ENCODE data around the gene ARL6.

The ARL6 gene, protein sequence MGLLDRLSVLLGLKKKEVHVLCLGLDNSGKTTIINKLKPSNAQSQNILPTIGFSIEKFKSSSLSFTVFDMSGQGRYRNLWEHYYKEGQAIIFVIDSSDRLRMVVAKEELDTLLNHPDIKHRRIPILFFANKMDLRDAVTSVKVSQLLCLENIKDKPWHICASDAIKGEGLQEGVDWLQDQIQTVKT

DNA sequence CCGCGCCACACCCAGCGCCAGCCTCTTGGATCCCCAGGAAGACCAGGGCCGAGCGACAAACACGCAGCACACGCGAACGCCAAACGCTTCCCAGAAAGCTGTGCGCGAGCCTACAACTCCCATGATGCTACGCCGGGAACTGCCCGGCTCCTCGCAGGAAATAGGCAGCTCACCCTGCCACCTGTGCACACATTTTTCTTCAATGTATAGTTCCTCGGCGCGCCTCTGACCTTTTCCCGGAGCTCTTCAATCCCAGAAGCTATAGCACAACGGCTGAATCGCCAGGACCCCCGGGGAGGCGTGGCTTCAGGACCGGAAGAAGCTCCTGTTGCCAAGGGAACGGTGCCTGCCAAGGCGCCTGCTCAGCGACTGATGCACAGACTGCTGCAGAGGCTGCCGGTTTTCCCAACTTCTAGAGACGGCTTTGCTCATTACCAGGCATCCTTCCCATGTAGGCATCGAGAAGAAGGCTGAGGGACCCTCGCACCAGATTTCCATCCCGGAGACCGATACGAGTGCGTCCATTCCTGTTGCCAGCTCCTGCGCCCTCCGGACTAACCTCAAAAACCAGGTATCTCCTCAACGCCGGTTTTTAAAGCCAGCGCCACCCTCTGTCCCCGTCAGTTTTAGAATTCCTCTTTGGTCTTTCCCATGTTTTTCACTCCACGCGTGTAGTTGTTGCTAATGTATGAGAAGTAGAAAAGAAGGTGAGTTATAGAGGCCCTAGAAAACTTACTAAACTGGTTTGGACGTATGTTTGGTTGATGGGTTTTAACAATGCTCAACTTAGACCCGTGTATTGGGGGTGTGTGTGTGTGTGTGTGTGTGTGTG, at the start of gene ARL6:
Gene ARL6, plus strand, starts transcription at position 352 of the 832 bp plus-strand sequence. CDS start 3,350 bp downstream, outside the sequence.
- Mint-ChIP-seq H3K27me3 (no peaks in the 10 kb centered on the region), H3K4me1 (peaks cover 25% of the 10 kb centered on the region), H3K9me3 (no peaks in the 10 kb centered on the region), H3K4me3 (peak within 1 kb of the TSS; percentile 97 to 99), H3K27ac (peak within 1 kb of the TSS; percentile 97)
- peak; percentile 94 for ATAC-seq
- peak; percentile 66 to 69 for DNase-seq

DNA sequence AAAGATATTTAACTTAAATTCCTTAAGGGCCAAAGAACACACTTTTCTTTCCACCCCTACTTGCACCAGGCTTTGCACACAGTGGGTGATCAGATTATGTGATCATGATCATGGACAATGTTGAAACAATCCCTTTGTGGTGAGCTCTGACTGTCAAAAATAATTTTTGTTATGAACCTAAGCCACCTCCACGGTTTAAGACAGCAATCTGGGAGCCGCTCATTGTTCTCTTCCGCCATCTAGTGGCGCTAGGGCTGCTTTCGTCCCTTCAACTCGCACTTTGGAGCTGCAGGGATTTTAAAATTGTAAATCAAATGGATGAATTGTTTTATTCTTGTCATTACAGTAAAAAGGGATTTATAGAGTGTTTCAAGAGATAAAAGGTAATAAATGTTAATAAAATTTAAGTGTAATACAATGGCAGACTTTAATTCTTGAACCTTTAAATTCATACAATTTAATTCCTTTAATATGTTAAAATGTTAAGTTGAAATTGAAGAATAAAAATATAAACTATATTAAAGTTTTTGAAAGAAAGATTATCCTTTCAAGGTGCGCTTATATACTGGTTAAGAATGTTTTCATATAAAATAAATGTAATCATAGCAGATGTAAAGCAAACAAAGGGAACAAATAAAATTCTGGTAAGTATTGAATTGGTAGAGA, 45.3 kb upstream of the ARL6 start:
- H3K9me3 Mint-ChIP-seq = no peaks in the 10 kb centered on the region
- ATAC-seq = peak; percentile 82
- no peak overlapping the region for H3K27ac Mint-ChIP-seq
- no peaks in the 10 kb centered on the region for H3K27me3 Mint-ChIP-seq
- DNase-seq = peak; percentile 49 to 55
- H3K4me1 Mint-ChIP-seq = no peaks in the 10 kb centered on the region
- H3K4me3 Mint-ChIP-seq = no peak overlapping the region

DNA sequence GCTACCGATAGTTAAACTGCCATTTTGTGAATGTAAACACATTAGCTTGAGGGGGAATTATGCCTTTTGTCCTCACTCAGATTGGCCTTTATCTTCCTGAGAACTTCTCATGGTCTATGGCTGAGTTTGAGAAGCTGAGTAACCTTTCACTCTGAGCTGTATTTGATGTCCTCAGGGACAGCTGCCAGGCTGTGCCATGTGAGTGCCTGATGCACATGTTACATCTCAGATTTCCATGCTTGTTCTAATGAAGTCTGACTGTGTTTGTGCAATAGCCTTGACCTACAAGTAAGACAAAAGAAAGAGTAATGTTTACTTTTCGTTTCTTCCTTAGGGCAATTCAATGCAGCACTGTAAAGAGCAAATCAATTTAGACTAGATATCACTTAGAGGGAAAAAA, 44.1 kb upstream of the ARL6 start:
- Mint-ChIP-seq H3K27me3 (no peaks in the 10 kb centered on the region), H3K27ac (no peak overlapping the region), H3K4me3 (no peak overlapping the region), H3K9me3 (no peaks in the 10 kb centered on the region), H3K4me1 (no peaks in the 10 kb centered on the region)
- DNase-seq = no peak
- no peak for ATAC-seq

DNA sequence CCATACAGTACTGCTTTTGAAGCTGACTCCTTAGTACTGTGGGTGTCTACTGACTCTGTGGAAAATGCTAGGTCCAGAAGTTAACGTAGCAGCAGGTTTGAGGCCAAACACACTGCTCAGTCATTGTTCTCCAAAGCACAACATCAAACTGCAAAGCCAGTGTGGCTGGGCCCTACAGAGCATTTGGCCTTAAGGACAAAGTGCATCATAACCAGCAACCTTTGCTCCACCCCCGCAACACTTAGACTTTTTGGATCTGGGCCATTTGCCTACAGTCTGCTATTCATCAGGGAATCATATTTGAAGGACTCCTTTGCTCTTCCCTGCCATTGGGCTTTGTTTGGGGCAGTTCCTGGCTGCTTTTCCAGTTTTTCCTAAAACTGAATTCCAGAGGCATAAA, 43.1 kb upstream of the ARL6 start:
- Mint-ChIP-seq H3K4me1 (no peaks in the 10 kb centered on the region), H3K9me3 (no peaks in the 10 kb centered on the region), H3K27me3 (no peaks in the 10 kb centered on the region), H3K27ac (no peak overlapping the region), H3K4me3 (no peak overlapping the region)
- DNase-seq (no peak), ATAC-seq (no peak)

DNA sequence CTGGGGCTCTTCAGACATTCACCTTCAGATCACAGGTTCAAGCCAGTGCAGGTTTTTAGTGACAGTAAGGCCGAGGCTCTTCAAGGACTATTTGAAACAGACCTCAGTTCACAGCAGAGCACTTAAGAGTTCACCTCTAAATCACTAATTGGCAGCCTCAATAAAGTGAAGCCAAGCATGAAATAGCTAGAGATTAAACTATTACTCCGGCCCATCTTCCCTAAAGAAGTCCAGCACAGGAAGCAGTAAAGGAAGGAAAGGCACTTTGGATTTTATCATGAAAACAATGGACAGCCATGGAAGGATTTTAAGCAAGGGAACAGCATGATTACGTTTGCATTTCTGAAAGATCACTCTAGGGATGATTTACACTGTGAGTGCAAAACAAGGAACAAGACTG, 27.6 kb upstream of the ARL6 start:
- Mint-ChIP-seq H3K27ac (no peak overlapping the region), H3K4me1 (no peaks in the 10 kb centered on the region), H3K9me3 (no peaks in the 10 kb centered on the region), H3K27me3 (peaks cover 6% of the 10 kb centered on the region), H3K4me3 (no peak overlapping the region)
- no peak for DNase-seq
- no peak for ATAC-seq

DNA sequence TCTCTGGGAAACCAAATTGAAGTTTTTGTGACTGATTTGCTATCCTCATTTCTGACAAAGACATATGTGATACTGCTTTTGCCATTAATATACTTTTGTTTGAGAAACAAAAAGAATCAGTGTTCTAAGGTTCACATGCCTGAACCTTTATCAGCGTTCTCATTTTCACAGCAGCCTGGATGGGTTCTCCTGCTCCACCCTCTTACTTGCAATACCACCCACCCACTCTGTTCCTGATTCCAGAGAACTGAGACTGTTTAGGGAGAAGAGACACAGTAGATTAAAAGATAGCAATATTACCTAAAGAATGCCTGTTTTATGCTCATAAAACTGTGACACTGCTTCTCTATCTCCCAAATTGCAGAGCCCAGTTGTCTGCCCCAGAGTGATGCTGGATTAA, 25.8 kb upstream of the ARL6 start:
- DNase-seq (no peak), ATAC-seq (no peak)
- no peaks in the 10 kb centered on the region for H3K4me1 Mint-ChIP-seq
- no peak overlapping the region for H3K27ac Mint-ChIP-seq
- no peak overlapping the region for H3K4me3 Mint-ChIP-seq
- H3K9me3 Mint-ChIP-seq = no peaks in the 10 kb centered on the region
- H3K27me3 Mint-ChIP-seq = peaks cover 6% of the 10 kb centered on the region

DNA sequence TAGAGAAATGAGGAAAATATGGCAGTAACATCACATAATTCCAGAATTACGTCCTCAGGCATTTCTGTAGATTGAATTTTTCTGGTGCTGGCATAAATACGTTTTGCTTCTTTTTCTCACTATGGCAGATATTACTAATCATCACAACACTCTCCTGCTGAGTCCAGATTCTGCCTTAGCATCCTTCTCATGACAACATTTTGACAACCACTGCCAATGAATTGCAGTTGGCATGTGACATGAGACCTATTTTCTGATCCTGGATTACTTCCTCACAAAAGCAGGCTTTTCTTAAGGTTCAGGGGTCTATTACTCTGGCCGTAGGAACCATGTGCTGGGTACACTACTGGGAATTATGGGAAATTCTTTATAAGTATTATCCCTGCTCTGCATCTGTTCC, 22.5 kb upstream of the ARL6 start:
- Mint-ChIP-seq H3K9me3 (no peaks in the 10 kb centered on the region), H3K27me3 (peaks cover 6% of the 10 kb centered on the region), H3K4me3 (no peak overlapping the region), H3K27ac (peak overlapping the region in 1 of 2 donors; percentile 60), H3K4me1 (no peaks in the 10 kb centered on the region)
- ATAC-seq = no peak
- DNase-seq = no peak

DNA sequence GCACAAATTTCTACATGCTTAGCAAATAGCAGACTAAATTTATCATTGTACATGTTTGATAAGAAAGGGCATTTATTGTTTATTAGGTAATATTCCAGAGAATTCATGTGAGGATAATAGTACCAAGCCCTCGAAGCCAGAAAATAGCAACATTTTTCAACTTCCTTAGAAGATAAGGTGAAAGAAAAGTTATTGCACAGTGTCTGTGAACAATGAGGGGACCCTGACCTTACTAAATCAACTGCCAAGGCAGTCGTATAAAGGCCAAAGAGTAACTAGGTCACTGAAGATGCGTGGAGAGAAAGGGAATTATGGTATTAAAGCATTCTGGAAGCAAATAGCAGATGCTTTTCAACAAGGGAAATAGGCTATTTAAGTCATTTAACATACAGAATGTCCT, 20.3 kb upstream of the ARL6 start:
- Mint-ChIP-seq H3K9me3 (no peaks in the 10 kb centered on the region), H3K27me3 (peaks cover 6% of the 10 kb centered on the region), H3K27ac (no peak overlapping the region), H3K4me3 (no peak overlapping the region), H3K4me1 (no peaks in the 10 kb centered on the region)
- no peak for ATAC-seq
- DNase-seq = no peak

DNA sequence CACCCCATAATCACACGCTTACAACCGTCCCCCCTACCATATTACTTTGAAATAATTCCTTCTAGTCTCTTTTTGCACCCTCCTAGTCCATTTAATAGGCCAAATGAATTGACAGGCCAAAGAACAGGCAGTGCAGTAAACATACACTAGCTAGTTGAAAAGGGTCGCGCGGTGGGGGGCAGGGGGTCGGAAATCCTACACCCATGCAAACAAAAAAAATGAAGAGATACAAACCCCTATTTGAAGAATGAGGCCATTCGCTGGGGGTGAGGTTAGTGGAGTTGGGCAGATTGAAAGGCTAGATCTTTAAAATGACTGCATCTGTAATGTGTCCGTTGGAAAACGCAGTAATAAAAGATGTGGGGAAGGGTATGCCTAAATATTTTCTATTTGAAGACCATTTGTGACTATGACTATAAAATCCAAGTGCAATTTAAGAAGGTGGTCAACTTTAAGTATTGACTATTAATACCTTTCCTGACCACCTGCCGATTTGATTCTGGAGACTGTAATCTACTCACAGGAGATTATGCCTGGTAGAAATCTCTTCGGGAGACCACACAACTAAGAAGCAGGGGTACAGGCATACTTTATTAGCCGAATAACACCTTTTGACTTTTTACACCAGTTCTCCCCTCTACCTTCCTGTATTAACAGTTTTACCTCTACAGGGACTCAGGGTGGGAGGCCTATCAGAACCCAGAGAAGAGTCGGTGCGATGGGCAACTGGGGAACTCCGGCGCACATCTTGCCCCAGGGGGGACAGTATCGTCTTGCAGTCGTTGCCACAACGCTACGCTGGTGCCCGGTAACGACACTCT, 762 bp upstream of the ARL6 start:
- peak overlapping the region; percentile 97 to 99 for H3K4me3 Mint-ChIP-seq
- no peak for DNase-seq
- peaks cover 25% of the 10 kb centered on the region for H3K4me1 Mint-ChIP-seq
- H3K9me3 Mint-ChIP-seq = no peaks in the 10 kb centered on the region
- no peaks in the 10 kb centered on the region for H3K27me3 Mint-ChIP-seq
- peak overlapping the region; percentile 97 for H3K27ac Mint-ChIP-seq
- no peak for ATAC-seq

DNA sequence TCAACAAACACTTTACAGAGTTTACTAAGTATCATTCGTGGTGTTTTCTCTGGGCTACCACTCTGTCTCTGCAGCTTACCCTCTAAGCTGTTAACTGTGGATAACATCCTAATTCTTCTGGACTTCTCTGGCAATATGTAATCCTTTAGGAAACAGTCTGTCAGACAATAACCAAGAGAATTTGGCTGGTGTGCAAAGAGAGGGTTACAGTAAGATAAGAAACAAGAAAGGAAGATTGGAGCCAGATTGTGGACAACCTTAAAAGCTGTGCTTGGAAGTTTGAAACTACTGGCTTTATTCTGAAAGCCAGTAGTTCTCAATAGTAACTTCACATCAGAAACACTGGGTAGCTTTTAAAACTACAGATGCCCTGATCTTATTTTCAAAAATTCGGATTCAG, 778 bp downstream of the ARL6 start:
- Mint-ChIP-seq H3K4me3 (peak overlapping the region; percentile 97 to 99), H3K27ac (no peak overlapping the region), H3K27me3 (no peaks in the 10 kb centered on the region), H3K4me1 (peaks cover 25% of the 10 kb centered on the region), H3K9me3 (no peaks in the 10 kb centered on the region)
- DNase-seq (no peak), ATAC-seq (no peak)

DNA sequence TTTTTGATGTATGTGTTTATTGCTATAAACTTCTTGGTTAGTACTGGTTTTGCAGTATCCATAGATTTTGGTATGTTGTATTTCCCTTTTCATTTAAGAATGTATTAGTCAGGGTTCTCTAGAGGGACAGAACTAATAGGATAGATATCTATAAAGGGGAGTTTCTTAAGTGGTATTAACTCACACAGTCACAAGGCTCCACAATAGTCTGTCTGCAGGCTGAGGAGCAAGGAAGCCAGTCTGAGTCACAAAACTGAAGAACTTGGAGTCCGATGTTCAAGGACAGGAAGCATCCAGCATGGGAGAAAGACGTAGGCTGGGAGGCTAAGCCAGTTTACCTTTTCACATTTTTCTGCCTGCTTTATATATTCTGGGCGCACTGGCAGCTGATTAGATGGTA, 8.4 kb downstream of the ARL6 start:
- H3K27ac Mint-ChIP-seq = peak overlapping the region in 1 of 2 donors; percentile 60
- no peak for ATAC-seq
- no peak overlapping the region for H3K4me3 Mint-ChIP-seq

DNA sequence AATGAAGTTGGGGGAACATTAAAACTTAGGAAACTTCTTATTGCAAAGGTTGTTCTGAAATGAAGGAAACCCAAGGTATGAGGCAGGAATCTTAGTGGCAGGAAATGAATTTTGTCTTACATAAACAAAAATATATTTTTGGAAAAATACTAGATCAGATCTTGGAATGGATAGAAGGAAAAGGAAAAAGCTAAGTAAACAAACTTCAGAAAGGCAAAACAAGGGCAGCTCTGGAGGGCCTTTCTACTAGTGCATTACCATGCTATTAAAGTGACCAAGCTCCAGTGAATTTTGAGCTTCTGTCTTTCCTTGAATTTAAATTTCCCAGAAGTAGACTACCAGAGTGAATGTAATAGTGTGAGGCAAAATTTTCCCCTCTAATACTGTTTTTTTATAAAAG, 13.6 kb downstream of the ARL6 start:
- ATAC-seq (no peak), DNase-seq (no peak)
- no peaks in the 10 kb centered on the region for H3K9me3 Mint-ChIP-seq
- no peaks in the 10 kb centered on the region for H3K27me3 Mint-ChIP-seq
- H3K4me3 Mint-ChIP-seq = no peak overlapping the region
- no peak overlapping the region for H3K27ac Mint-ChIP-seq
- H3K4me1 Mint-ChIP-seq = no peaks in the 10 kb centered on the region

More for the DNA sequence above, 8.4 kb downstream of the ARL6 start:
- H3K9me3 Mint-ChIP-seq = peaks cover 0 to 5% of the 10 kb centered on the region in 2 donors
- H3K27me3 Mint-ChIP-seq = no peaks in the 10 kb centered on the region
- DNase-seq = no peak
- H3K4me1 Mint-ChIP-seq = no peaks in the 10 kb centered on the region

DNA sequence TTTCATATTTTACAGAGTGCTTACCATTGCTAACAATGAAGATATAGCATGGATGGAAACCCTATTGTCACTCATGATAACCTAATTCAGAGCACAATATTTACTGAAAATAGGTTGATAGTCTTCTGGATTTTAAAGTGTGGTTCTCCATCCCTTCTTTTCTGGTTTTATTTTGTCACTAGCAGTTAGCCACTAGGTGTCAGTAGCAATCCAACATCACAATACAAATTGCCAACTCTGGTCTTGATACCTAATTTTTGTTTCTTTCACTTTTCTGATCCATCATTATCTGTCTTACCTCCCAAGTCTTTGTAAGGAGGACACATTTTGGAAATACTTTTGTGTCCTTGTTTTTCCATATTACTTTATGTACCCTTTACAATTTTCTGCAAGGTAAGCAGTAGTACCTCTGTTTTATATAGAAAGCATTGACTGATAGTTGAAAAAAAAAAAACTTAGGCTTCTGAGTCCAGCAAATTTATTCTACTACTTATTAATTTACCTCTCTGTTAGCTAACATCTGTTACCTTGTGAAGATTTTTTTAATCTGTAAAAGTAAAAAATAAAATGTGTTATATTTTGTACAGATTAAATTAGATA, 29.0 kb downstream of the ARL6 start:
- H3K27ac Mint-ChIP-seq = no peak overlapping the region
- H3K27me3 Mint-ChIP-seq = no peaks in the 10 kb centered on the region
- no peaks in the 10 kb centered on the region for H3K9me3 Mint-ChIP-seq
- DNase-seq = peak in 1 of 2 donors; percentile 3
- no peak overlapping the region for H3K4me3 Mint-ChIP-seq
- peak; percentile 46 for ATAC-seq
- H3K4me1 Mint-ChIP-seq = no peaks in the 10 kb centered on the region

DNA sequence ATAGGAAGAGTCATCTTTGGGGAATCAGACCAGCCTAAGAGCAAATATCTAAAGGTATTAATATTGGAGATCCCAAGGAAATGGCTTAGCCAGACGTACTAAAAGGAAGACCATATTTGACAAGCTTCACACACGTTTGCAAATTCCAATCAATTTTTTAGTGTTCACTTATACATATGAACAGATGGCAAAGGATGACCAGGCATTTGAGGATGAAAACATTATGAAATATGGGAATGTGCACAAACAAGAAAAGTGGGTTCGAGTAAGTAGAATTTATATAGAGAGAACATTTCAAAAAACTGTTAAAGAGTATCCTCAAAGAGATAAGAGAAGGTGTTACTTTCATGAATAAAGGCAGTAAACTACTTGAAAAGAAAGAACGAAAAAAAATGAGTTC, 31.4 kb downstream of the ARL6 start:
- Mint-ChIP-seq H3K27ac (no peak overlapping the region), H3K9me3 (no peaks in the 10 kb centered on the region)

DNA sequence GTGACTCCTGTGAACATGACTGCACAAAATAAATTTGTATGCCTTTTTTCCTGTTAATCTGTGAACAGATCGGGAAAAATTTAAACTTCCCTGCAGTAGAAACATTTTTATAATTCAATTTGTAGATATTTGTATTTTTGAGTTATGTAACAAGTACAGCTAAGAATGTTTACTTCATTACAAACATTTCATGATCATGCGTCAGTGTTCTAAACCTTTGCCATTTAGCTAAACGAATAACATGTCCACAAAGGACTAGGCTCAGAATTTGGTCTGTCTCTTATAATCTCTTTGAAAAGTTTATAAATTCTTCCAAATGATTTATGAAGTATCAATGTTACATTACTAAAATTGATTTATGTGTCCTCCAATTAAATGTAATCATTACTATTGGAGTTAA, 39.9 kb downstream of the ARL6 start:
- ATAC-seq = no peak
- Mint-ChIP-seq H3K4me3 (no peak overlapping the region), H3K4me1 (no peaks in the 10 kb centered on the region), H3K27me3 (peaks cover 7% of the 10 kb centered on the region), H3K9me3 (no peaks in the 10 kb centered on the region), H3K27ac (no peak overlapping the region)
- DNase-seq = no peak

More for the DNA sequence above, 31.4 kb downstream of the ARL6 start:
- no peaks in the 10 kb centered on the region for H3K4me1 Mint-ChIP-seq
- H3K4me3 Mint-ChIP-seq = no peak overlapping the region
- ATAC-seq (no peak), DNase-seq (no peak)
- H3K27me3 Mint-ChIP-seq = no peaks in the 10 kb centered on the region

Data from stimulated activated naive CD8-positive, alpha-beta T cell treated with anti-CD3 and anti-CD28 coated beads, Interleukin-15, amount 100 ng/mL, for 72 hours (primary cell).